Smooth muscle cell (in vitro differentiated cells): ENCODE measurements around the gene UNC119. TPM values are rescaled to one million over a fixed set of nuclear protein-coding genes. Genes with fewer than 3 reads are reported as not detected.

ENCODE experiments used
- DNase-seq: peaks from one replicate; lab custom pipeline; 2025; ENCODE audit not compliant: unreplicated experiment; lab: John Stamatoyannopoulos, UW
- H2AFZ ChIP-seq: fragments of 200-600 bp; sonication (generic); 2 replicates; pipeline ENCODE4 v1.6.0; 2016; ENCODE audit warnings: antibody characterized with exemption, low read depth, mild to moderate bottlenecking
- H3F3A ChIP-seq: fragments of 200-600 bp; sonication (generic); 2 replicates; pipeline ENCODE4 v1.6.0; 2017; ENCODE audit warnings: antibody characterized with exemption, low read depth
- H3K27ac ChIP-seq: fragments of 200-600 bp; sonication (generic); 2 replicates; pipeline ENCODE4 v1.5.1; 2016; ENCODE audit warnings: low read depth, mild to moderate bottlenecking
- H3K27me3 ChIP-seq: fragments of 200-600 bp; sonication (generic); 2 replicates; pipeline ENCODE4 v1.6.1; 2016; ENCODE audit warnings: low read depth, mild to moderate bottlenecking
- H3K36me3 ChIP-seq: fragments of 200-600 bp; sonication (generic); 2 replicates; pipeline ENCODE4 v1.5.1; 2016; ENCODE audit warnings: low read depth
- H3K4me1 ChIP-seq: fragments of 200-600 bp; sonication (generic); 2 replicates; pipeline ENCODE4 v1.5.1; 2016; ENCODE audit warnings: low read depth
- H3K4me2 ChIP-seq: fragments of 200-600 bp; sonication (generic); 2 replicates; pipeline ENCODE4 v1.6.0; 2016; ENCODE audit warnings: mild to moderate bottlenecking
- H3K4me3 ChIP-seq: fragments of 200-600 bp; sonication (generic); 2 replicates; pipeline ENCODE4 v1.5.1; 2016; ENCODE audit warnings: mild to moderate bottlenecking
- H3K79me2 ChIP-seq: fragments of 200-600 bp; sonication (generic); 2 replicates; pipeline ENCODE4 v1.6.0; 2016; ENCODE audit warnings: low read depth, mild to moderate bottlenecking
- H3K9ac ChIP-seq: fragments of 200-600 bp; sonication (generic); 2 replicates; pipeline ENCODE4 v1.6.0; 2016; ENCODE audit warnings: low read depth
- H3K9me3 ChIP-seq: fragments of 200-600 bp; sonication (generic); replicated peaks from 2 replicates; pipeline ENCODE4 v1.5.1; 2016; ENCODE audit warnings: low read depth
- H4K20me1 ChIP-seq: fragments of 200-600 bp; sonication (generic); 2 replicates; pipeline ENCODE4 v1.6.0; 2016; ENCODE audit warnings: low read depth
- WGBS: methylation state at CpG from one replicate; pipeline ENCODE4 v1.1.7; 2016; ENCODE audit warnings: low lambda C conversion rate; 5-methylcytosine and 5-hydroxymethylcytosine counted together
- polyA plus RNA-seq: library from polyadenylated mRNA; unstranded; fragments of >200 nt; fragmentation: Nextera tagmentation; extraction: Ambion mirVana; gene quantifications from 2 replicates; pipeline ENCODE4 v1.2.1, GENCODE V29; 2016
- total RNA-seq: library from RNA; depleted of rRNA; stranded (reverse); fragments of >200 nt; gene quantifications from 2 replicates; pipeline ENCODE4 v1.2.3, GENCODE V29; 2014
- TF ChIP-seq, protein P1 (sequence below): fragments of 200-600 bp; sonication (generic); IDR thresholded peaks from 2 replicates; pipeline ENCODE4 v1.5.1; 2017; ENCODE audit warnings: borderline replicate concordance, mild to moderate bottlenecking, antibody characterized with exemption; ENCODE audit not compliant: insufficient read depth, poor library complexity, severe bottlenecking

Gene UNC119
- total and polyA plus RNA-seq, 2 experiments from 2014 or later = 35.9 to 46.9 TPM

DNA sequence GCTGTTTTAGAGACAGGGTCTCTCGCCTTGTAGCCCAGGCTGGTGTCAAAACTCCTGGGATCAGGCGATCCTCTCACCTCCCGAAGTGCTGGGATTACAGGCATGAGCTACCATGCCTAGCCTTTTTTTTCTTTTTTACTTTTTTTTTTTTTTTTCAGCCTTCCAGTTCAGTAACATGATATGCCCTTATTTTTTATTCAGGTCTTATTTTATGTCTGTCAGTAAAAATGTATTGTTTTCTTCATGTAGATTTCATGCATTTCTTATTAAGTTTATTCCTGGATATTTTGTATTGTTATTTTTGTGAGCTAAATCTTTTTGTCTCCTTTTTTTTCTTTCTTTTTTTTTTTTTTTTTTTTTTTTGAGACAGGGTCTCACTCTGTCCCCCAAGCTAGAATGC lies 49.0 kb downstream of the UNC119 start:
- Histone ChIP-seq H3K9ac (no peak overlapping the region), H2AFZ (no peak overlapping the region), H3F3A (no peaks in the 10 kb centered on the region), H3K4me3 (no peak overlapping the region), H4K20me1 (no peaks in the 10 kb centered on the region), H3K4me2 (no peak overlapping the region), H3K4me1 (no peaks in the 10 kb centered on the region), H3K9me3 (no peaks in the 10 kb centered on the region), H3K79me2 (no peaks in the 10 kb centered on the region), H3K36me3 (no peaks in the 10 kb centered on the region), H3K27ac (no peak overlapping the region), H3K27me3 (no peaks in the 10 kb centered on the region)
- 82% methylated on average over 3 of the region's 3 CpGs for WGBS
- no peak for DNase-seq
- TF ChIP-seq, protein P1, sequence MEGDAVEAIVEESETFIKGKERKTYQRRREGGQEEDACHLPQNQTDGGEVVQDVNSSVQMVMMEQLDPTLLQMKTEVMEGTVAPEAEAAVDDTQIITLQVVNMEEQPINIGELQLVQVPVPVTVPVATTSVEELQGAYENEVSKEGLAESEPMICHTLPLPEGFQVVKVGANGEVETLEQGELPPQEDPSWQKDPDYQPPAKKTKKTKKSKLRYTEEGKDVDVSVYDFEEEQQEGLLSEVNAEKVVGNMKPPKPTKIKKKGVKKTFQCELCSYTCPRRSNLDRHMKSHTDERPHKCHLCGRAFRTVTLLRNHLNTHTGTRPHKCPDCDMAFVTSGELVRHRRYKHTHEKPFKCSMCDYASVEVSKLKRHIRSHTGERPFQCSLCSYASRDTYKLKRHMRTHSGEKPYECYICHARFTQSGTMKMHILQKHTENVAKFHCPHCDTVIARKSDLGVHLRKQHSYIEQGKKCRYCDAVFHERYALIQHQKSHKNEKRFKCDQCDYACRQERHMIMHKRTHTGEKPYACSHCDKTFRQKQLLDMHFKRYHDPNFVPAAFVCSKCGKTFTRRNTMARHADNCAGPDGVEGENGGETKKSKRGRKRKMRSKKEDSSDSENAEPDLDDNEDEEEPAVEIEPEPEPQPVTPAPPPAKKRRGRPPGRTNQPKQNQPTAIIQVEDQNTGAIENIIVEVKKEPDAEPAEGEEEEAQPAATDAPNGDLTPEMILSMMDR = no peak

DNA sequence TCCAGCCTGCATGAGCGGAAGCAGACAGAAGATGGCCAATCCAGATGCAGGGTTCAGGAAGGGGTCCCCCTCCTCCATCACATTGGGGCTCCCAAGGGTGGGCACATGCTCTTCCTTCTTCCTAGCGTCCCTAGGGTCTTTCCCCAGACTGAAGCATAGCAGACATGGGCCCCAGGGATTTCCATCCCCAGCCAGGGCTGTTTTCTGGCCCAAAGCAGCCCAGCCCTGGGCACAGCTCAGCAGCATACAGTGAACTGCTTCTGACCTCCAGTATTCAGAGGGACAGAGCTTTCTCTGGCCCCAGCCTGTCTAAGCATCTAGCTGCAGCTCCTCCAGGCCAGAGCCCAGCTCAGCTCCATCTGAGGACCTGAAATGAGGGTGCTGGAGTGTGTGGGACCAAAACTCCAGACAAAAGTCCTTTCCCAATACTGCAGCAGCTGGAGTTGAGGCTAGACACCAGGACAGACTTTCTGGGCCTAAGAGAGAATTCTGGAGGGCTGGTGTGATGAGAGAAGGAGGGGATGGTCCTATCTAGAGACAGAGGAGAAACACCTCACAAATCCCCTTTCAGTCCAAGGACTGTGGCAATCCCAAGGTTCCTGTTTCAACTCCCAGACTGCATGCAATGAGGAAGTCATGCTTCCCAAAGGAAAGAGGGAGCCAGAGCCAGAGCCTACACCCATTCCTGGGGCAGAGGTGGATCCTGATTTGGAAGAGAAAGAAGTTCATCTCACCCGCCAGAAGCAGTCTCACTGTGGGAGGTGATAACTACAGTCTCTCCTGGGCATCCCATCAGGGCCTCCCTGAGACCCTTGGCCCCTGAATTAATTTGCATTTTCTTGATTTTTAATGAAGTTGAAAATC lies 50.8 kb downstream of the UNC119 start:
- Histone ChIP-seq H3K4me3 (no peak overlapping the region), H2AFZ (no peak overlapping the region), H3K9ac (no peak overlapping the region), H3K79me2 (no peaks in the 10 kb centered on the region), H3K36me3 (no peaks in the 10 kb centered on the region), H3F3A (no peaks in the 10 kb centered on the region), H3K27me3 (no peaks in the 10 kb centered on the region), H3K9me3 (no peaks in the 10 kb centered on the region), H3K27ac (no peak overlapping the region), H4K20me1 (no peaks in the 10 kb centered on the region), H3K4me2 (no peak overlapping the region), H3K4me1 (no peaks in the 10 kb centered on the region)
- no peak for DNase-seq
- TF ChIP-seq, protein P1 = no peak
- 78% methylated on average over 3 of the region's 3 CpGs for WGBS

DNA sequence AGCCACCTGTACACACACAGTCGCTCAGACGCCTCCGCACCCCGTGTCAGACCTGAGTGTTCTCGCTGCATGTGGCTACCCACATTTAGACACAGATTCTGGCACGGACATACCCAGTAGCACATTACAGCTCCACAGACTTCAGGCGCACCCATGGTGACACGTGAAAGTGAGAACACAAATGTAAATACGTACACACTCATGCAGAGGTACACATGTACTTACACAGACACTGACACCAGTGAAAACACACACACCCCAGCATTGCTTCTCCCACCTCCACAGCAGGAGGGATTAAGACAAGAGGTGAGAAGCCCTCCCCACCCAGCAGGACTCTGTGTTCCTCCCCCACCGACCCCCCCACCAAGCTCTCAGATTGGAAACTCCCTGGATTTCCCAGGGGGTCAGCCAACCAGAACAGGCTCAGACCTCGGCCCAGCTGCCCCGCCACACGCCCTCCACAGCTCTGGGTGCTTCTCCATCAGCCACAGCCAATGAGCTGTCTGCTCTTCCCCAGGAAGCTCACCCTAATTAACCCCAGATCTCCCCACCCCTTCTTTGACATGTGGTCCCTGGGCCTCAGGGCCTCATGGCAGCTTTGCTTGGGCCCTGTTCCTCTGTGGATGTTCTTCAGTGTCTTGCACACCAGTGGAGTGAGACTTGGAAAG lies 51.6 kb downstream of the UNC119 start:
- Histone ChIP-seq H2AFZ (no peak overlapping the region), H3K27ac (no peak overlapping the region), H3F3A (no peaks in the 10 kb centered on the region), H3K9ac (no peak overlapping the region), H4K20me1 (no peaks in the 10 kb centered on the region), H3K4me2 (no peak overlapping the region), H3K4me1 (no peaks in the 10 kb centered on the region), H3K27me3 (no peaks in the 10 kb centered on the region), H3K36me3 (no peaks in the 10 kb centered on the region), H3K4me3 (no peak overlapping the region), H3K9me3 (no peaks in the 10 kb centered on the region), H3K79me2 (no peaks in the 10 kb centered on the region)
- no peak for DNase-seq
- TF ChIP-seq, protein P1 = no peak
- 80% methylated on average over 12 of the region's 13 CpGs for WGBS
